G401.6 (cell line): ENCODE data around the gene JUN.

Experiments
- FAIRE-seq: peaks from 2 replicates; lab custom pipeline; 2012; peaks lifted over from hg19 to GRCh38; lab: Jason Lieb, UNC

The JUN gene

GRCh38 chr1:58783090-58783992 lies 506 bp downstream of the JUN start:
- no peak for FAIRE-seq

GRCh38 chr1:58782178-58783089 lies 1.4 kb downstream of the JUN start:
- FAIRE-seq = no peak

- FAIRE-seq = no peak
These were observed 2.2 kb downstream of the JUN start for GRCh38 chr1:58781541-58782177.

GRCh38 chr1:58780836-58781452 lies 2.9 kb downstream of the JUN start:
- no peak for FAIRE-seq

GRCh38 chr1:58780411-58780810 lies 3.4 kb downstream of the JUN start:
- FAIRE-seq = no peak

GRCh38 chr1:58779801-58780382 lies 4.0 kb downstream of the JUN start:
- no peak for FAIRE-seq

GRCh38 chr1:58779059-58779754 lies 4.6 kb downstream of the JUN start:
- FAIRE-seq = no peak

- FAIRE-seq = no peak
These were observed 5.4 kb downstream of the JUN start for GRCh38 chr1:58778385-58779000.

GRCh38 chr1:58774027-58774426 lies 9.8 kb downstream of the JUN start:
- no peak for FAIRE-seq

- FAIRE-seq = no peak
These were observed 10.4 kb downstream of the JUN start for GRCh38 chr1:58773406-58773840.

GRCh38 chr1:58769809-58770320 lies 14.0 kb downstream of the JUN start:
- no peak for FAIRE-seq

GRCh38 chr1:58768971-58769808 lies 14.7 kb downstream of the JUN start:
- FAIRE-seq = peak; percentile 6

GRCh38 chr1:58768191-58768731 lies 15.6 kb downstream of the JUN start:
- FAIRE-seq = no peak

GRCh38 chr1:58767143-58767542 lies 16.7 kb downstream of the JUN start:
- FAIRE-seq = no peak

- FAIRE-seq = no peak
These were observed 18.4 kb downstream of the JUN start for GRCh38 chr1:58765441-58765840.

- FAIRE-seq = no peak
These were observed 18.8 kb downstream of the JUN start for GRCh38 chr1:58765006-58765405.

GRCh38 chr1:58764294-58764978 lies 19.4 kb downstream of the JUN start:
- no peak for FAIRE-seq

GRCh38 chr1:58763214-58763613 lies 20.6 kb downstream of the JUN start:
- no peak for FAIRE-seq

- FAIRE-seq = no peak
These were observed 21.0 kb downstream of the JUN start for GRCh38 chr1:58762806-58763205.
